Subcutaneous adipose tissue (tissue), 4 donors: Measurements from ENCODE around the gene SLC12A7. TPM values are rescaled to one million over a fixed set of nuclear protein-coding genes. Genes with fewer than 3 reads are reported as not detected.

Experiments
- CTCF ChIP-seq: fragments of 450-650 bp; IDR thresholded peaks from one replicate; pipeline ENCODE4 v1.5.1; 2016; ENCODE audit warnings: low read depth, mild to moderate bottlenecking, control low read depth, antibody characterized with exemption, moderate library complexity
- total RNA-seq, 4 donors: library from RNA; depleted of rRNA; stranded (reverse); fragments of >200 nt; gene quantifications; one replicate each; pipeline ENCODE4 v1.1.0, GENCODE V29; 2016

SLC12A7 gene
- total RNA-seq, 4 donors from 2014 or later, result 12.9 to 34.3 (median 20.7) TPM

DNA sequence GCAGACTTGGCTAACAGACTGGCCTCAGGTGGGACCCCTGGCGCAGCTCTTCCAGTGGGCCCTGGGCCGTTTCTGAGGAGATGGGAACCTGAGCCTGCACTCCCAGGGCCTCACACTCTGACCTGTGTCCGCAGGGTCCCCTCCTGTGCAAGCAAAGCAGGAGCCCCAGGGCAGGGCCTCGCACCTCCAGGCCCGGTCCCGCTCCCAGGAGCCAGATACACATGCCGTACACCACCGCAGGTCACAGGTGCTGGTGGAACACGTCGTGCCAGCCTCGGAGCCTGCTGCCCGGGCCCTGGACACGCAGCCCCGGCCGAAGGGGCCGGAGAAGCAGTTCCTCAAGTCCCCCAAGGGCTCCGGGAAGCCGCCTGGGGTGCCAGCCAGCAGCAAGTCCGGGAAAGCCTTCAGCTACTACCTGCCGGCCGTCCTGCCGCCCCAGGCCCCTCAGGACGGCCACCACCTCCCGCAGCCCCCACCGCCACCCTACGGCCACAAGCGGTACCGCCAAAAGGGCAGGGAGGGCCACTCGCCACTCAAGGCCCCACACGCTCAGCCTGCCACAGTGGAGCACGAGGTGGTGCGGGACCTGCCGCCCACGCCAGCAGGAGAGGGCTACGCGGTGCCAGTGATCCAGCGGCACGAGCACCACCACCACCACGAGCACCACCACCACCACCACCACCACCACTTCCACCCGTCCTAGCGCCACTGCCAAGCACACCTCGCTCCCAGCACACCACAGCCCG is 74.0 kb downstream of the SLC12A7 start:
- no peak for TF ChIP-seq CTCF

DNA sequence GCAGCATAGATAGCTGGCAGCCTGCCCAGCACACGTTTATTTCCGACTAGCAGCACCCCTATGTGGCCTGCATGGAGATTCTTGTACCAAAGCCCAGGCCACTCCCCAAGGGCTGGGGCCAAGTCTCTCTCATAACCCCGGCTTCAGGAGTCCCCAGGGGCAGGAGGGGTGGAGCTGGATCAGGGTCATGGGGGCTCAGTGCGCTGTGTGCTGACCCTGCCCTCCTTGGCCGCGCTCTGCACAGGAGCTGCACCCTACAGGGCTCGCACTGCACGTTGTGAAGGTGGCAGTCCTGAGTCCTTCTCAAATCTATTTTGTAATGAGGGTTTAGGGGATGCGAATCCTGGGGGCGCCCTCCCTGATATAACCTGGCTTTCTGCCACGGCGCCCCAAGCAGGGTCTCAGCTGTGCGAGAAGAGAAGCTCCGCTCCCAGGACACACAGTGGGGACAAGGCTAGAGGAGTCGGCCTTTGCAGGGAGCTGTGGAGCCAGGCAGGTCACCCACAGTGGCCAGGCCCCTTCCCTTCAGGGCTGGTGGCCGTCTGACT is 74.7 kb downstream of the SLC12A7 start:
- no peak for TF ChIP-seq CTCF

DNA sequence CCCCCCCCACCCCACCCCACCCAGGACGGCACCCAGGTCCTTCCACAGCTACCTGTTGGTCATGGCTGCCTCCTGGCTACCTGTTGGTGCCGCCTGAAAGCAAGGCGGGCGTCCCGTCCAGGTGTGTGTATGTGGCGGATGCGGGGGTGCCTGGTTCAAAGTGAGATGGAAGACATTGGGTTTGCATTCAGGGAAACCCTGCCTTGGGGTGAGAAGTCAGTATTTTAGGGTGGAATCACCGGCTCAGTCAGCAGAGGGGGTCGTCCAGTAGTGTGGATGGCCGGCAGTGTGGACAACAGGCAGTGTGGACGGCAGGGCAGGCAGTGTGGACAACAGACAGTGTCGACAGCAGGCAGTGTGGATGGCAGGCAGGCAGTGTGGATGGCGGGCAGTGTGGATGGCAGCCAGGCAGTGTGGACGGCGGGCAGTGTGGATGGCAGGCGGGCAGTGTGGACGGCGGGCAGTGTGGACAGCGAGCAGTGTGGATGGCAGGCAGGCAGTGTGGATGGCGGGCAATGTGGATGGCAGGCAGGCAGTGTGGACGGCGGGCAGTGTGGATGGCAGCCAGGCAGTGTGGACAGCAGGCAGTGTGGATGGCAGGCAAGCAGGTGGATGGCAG is 75.2 kb downstream of the SLC12A7 start:
- no peak for TF ChIP-seq CTCF

DNA sequence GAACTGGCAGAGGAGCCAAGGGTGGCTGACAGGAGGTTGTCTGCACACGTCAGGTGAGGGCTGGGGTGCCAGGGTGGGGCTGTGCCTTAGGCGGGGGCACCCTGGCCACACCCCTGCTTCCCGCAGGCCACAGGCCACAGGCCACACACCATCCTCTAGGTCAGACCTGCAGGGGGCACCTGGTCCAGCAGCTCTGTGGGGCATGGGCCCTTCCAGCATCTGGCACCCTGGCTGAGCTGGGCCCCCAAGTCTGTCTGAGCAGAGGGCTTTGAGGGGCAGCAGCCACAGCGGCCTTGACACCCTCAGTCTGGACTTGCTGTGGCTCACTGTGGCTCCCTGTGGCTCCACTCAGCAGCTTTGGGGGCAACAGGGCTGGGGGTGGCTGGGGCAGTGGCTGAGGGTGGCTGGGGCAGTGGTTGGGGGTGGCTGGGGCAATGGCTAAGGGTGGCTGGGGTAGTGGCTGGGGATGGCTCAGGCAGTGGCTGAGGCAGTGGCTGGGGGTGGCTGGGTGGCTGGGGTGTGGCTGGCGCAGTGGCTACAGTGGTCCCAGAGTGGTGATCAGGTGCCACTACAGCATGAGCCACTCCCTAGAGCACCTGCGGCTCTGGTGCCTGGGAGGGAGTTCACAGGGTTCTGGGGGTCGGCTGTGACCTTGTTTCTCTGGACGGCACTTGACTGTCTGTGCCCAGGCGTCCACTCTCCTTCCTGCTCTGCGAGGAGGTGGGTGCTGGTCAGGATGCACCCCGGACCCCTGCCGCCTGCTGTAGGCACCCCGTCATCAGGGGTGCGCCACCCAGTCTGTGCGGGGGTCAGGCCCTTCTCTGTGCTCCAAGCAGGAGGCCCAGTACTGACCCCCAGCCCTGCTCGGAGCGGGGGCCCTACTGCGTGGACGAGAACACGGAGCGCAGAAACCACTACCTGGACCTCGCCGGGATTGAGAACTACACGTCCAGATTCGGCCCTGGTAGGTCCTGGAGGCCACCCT is 76.2 kb downstream of the SLC12A7 start:
- no peak for TF ChIP-seq CTCF

DNA sequence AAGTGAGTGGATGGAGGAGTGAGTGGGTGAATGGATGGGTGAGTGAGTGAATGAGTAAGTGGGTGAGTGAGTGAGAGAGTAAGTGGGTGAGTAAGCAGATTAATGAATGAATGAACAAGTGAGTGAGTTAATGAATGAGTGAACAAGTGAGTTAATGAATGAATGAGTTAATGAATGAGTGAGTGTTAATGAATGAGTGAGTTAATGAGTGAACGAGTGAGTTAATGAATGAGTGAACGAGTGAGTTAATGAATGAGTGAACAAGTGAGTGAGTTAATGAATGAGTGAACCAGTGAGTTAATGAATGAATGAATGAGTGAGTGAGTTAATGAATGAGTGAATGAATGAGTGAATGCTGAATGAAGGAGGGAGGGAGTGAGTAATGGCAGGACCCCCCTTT is 76.9 kb downstream of the SLC12A7 start:
- TF ChIP-seq CTCF, result no peak

DNA sequence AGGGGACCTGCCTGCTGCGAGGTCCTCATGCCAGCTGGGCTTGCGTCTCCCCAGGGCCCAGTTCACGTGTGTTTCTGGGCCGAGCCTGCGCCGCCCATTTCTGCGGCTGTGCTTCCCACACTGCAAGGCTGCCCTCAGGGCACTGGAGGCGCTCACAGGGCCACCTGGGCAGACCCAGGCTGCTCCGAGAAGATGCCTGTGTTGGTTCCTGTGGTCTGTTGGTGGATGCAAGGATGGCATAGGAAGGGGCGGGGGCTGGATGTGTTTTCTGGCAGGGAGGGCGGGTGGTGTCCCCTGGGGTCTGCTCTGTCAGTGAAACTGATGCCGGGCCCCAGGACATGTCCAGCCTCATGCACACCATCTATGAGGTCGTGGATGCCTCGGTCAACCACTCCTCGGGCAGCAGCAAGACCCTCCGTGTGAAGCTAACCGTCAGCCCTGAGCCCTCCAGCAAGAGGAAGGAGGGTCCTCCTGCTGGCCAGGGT is 77.4 kb downstream of the SLC12A7 start:
- TF ChIP-seq CTCF, result no peak
